GM12801 (cell line): Measurements from ENCODE around the gene MOB3B.

ENCODE experiments used
- TF ChIP-seq, protein P1 (sequence below): IDR thresholded peaks from one replicate; pipeline ENCODE4 v1.5.1; 2011; ENCODE audit warnings: control low read depth; ENCODE audit not compliant: insufficient read length; ENCODE audit errors: extremely low read depth

Gene MOB3B

GRCh38 chr9:27425827-27426510 is 103.6 kb downstream of the MOB3B start:
- TF ChIP-seq, protein P1, sequence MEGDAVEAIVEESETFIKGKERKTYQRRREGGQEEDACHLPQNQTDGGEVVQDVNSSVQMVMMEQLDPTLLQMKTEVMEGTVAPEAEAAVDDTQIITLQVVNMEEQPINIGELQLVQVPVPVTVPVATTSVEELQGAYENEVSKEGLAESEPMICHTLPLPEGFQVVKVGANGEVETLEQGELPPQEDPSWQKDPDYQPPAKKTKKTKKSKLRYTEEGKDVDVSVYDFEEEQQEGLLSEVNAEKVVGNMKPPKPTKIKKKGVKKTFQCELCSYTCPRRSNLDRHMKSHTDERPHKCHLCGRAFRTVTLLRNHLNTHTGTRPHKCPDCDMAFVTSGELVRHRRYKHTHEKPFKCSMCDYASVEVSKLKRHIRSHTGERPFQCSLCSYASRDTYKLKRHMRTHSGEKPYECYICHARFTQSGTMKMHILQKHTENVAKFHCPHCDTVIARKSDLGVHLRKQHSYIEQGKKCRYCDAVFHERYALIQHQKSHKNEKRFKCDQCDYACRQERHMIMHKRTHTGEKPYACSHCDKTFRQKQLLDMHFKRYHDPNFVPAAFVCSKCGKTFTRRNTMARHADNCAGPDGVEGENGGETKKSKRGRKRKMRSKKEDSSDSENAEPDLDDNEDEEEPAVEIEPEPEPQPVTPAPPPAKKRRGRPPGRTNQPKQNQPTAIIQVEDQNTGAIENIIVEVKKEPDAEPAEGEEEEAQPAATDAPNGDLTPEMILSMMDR: no peak

DNA sequence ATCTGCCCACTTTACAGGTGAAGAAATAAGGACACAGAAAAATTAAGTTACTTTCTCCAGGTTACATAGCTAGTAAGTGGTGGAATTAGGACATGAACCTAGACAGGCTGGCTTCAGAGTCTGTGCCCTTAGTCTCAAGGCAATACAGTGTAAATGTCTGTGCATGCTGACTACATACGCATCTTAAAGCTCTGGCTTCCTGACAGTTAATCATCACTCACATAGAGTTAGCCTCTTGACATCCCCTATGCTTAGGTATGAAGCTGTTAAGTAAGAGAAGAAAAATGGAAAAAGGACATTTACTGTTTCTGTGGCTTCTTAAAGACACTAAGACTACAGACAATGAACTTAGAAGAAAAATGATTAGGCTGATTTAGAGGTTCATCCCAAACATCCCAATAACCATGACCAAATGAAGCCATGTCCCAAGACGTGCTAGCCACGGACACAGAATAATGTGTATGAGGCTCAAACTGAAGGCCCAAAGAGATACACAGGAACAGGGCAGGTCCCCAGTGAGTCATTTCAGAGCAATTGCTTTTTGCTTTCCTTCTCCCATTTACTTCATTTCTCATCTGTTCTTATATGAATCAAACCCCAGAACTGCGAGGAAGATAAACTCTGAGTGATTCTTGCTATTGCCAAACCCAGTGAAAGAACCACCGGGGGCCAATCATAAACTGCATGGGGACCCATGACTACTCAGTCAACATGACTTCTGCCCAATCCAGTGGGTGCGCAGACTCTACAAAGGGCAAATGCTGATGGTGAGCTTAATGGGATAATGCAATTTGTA is 105.5 kb downstream of the MOB3B start:
- TF ChIP-seq, protein P1: no peak

GRCh38 chr9:27422279-27422834 is 107.3 kb downstream of the MOB3B start:
- TF ChIP-seq, protein P1: no peak

DNA sequence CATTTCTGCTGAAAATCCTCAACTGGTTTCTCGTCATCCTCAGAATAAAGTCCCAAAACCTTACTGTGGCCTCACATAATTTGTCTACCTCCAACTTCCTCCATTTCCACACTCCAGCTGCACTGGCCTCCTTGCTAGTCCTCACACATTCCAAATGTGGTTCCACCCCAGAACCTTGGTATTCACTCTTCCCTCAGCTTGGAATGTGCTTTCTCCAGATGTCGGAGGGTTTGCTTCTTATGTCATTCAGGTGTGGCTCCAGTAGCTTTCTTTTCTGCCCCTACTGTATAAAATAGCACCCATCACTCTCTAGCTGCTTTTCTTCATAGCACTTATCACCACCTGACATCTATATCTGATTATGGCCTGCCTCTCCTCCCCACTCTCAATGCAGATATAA is 108.0 kb downstream of the MOB3B start:
- TF ChIP-seq, protein P1: no peak

DNA sequence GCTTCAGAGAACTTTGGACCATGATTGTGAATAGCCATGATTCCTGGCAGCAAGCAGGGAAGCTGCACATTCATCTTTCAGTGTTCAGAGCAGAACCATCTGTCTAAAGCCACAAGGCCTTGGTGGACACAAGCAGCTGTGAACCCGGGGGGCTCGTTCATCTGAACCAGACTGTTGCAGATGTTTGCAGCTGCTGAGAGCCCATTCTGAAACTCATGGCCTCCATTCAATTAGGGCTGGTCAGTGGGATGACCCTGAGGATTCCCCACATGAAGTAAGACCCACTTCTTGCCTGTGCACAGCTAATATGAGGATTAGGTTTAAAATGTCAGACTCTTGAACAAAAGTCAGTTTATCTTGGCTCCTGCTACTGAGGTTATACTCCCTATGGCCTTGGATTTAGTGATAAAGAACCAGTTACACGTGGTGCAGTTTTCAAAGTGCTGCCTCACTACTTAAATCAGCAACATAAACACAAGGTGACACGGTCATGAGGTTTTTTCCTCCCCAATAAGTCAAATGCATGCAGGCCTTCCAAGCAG is 115.3 kb downstream of the MOB3B start:
- TF ChIP-seq, protein P1: no peak

DNA sequence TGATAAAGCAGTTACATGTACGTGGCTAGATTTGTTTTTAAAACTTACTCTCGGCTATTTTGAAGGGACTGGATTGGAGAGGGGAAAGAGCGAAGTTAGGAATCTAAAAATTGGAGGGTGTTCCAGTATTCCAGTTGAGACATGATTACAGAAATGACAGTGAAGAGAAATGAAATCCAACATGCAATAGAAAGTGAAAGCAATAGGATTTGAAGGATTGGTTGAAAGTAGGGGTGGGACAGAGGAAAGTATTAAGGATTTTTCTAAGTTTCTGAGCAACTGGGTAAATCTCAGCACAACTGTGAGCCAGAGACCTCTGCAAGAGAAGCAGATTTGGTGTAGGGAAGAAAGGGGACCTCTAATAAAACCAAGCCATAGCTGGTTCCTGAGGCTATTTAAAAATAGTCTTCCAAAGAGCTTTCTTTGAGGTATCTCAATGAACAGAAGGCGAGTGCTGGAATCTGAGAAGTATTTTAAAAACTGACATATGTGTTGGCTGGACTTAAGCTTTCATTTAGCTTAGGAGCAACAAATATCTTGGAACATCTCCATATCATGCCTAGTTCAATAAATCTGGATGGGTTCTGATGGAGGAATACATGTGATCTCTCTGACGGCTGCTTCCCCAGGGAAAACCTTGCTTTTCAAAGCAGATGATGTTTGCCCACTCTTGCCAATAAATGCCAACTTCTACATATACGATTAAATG is 115.9 kb downstream of the MOB3B start:
- TF ChIP-seq, protein P1: no peak

DNA sequence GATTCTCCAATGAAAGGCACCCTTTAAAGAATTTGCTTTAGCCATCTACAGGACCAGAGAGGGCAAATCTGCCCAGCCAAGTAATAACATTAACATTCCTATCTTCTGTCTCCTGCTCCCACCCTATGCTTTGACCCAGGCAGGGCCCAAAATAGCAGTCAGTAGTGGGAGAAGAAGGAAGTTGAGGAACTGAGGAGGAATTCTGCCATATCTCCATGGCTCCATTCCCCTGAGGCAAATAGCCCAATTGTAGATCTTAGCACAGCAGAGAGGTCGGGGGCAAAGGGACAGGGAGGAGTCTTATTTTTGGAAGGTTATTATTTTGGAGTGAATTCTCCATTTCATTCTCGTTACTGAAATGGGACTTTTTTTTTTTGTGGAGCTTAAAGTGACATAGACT is 116.7 kb downstream of the MOB3B start:
- TF ChIP-seq, protein P1: no peak
